ENCODE results near the gene MYO9B. TPM values are rescaled to one million over a fixed set of nuclear protein-coding genes. Genes with fewer than 3 reads are reported as not detected.

MYO9B gene
- total and polyA plus RNA-seq, 2 of the 13 experiments (the other 11 are each of a cell fraction or from before 2014, with no cell fraction given): 18.0 to 18.3 TPM

DNA sequence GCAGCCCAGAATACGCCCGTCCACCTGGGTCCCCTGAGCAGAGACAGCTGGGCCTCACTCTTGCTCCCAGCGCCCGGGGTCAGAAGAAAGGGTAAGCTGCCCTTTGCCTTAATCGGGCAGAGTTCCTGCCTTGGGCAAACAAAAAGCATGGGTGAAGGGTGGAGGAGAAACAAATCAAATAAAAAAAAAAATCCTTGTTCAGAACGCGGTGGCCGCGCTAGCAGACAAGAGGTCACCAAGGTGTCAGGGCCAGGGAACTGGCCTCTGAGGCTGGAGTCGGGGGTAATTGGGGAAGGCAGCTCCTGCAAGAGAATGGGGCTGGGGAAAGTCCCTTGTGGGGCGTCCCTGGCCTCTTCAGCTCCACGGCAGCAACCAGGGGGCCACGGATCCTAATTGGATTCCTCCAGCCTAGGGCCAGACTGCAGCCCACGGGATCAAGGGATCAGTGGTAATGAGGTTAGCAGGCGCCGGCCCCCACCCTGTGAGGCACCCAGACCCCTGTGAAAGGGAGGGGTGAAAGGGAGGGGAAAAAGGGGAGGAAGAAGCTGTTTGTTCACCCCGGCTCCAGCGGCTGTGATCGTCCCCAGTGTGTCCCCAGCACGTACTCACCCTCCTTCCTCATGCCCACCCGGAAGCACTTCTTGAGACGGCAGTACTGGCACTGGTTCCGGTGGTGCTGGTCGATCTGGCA, 164.6 kb downstream of the MYO9B start (continued):
- TF ChIP-seq, protein P1, sequence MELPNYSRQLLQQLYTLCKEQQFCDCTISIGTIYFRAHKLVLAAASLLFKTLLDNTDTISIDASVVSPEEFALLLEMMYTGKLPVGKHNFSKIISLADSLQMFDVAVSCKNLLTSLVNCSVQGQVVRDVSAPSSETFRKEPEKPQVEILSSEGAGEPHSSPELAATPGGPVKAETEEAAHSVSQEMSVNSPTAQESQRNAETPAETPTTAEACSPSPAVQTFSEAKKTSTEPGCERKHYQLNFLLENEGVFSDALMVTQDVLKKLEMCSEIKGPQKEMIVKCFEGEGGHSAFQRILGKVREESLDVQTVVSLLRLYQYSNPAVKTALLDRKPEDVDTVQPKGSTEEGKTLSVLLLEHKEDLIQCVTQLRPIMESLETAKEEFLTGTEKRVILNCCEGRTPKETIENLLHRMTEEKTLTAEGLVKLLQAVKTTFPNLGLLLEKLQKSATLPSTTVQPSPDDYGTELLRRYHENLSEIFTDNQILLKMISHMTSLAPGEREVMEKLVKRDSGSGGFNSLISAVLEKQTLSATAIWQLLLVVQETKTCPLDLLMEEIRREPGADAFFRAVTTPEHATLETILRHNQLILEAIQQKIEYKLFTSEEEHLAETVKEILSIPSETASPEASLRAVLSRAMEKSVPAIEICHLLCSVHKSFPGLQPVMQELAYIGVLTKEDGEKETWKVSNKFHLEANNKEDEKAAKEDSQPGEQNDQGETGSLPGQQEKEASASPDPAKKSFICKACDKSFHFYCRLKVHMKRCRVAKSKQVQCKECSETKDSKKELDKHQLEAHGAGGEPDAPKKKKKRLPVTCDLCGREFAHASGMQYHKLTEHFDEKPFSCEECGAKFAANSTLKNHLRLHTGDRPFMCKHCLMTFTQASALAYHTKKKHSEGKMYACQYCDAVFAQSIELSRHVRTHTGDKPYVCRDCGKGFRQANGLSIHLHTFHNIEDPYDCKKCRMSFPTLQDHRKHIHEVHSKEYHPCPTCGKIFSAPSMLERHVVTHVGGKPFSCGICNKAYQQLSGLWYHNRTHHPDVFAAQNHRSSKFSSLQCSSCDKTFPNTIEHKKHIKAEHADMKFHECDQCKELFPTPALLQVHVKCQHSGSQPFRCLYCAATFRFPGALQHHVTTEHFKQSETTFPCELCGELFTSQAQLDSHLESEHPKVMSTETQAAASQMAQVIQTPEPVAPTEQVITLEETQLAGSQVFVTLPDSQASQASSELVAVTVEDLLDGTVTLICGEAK (IDR thresholded peaks at IDR 0.05): no peak
- TF ChIP-seq, protein P1 (CRISPR knock-in tag; IDR thresholded peaks at IDR 0.05): peak; percentile 59
- TF ChIP-seq PPARG (CRISPR knock-in tag; conservative IDR thresholded peaks at IDR 0.05) (peak; percentile 88), ZNF251 (CRISPR knock-in tag; IDR thresholded peaks at IDR 0.05) (no peak), ZKSCAN8 (CRISPR knock-in tag; IDR thresholded peaks at IDR 0.05; ENCODE audit: borderline replicate concordance) (peak; percentile 70; the same call in 1 of the 2 replicates), TCF7 (IDR thresholded peaks at IDR 0.05; ENCODE audit: low read depth) (peak; percentile 29), HNRNPLL (IDR thresholded peaks at IDR 0.05; ENCODE audit: low read depth, low read length, poor library complexity, severe bottlenecking) (peak; percentile 35), YEATS4 (CRISPR knock-in tag; IDR thresholded peaks at IDR 0.05; ENCODE audit: borderline replicate concordance) (0 out of 2 replicates have a peak, but pooled peaks have one; percentile 15), SOX5 (CRISPR knock-in tag; IDR thresholded peaks at IDR 0.05; ENCODE audit: borderline replicate concordance) (peak; percentile 37; the same call in 1 of the 2 replicates), GABPB1 (CRISPR knock-in tag; IDR thresholded peaks at IDR 0.05) (peak; percentile 80), ZNF629 (CRISPR knock-in tag; conservative IDR thresholded peaks at IDR 0.05) (0 out of 2 replicates have a peak, but pooled peaks have one; percentile 40)
- TF ChIP-seq, protein P2, sequence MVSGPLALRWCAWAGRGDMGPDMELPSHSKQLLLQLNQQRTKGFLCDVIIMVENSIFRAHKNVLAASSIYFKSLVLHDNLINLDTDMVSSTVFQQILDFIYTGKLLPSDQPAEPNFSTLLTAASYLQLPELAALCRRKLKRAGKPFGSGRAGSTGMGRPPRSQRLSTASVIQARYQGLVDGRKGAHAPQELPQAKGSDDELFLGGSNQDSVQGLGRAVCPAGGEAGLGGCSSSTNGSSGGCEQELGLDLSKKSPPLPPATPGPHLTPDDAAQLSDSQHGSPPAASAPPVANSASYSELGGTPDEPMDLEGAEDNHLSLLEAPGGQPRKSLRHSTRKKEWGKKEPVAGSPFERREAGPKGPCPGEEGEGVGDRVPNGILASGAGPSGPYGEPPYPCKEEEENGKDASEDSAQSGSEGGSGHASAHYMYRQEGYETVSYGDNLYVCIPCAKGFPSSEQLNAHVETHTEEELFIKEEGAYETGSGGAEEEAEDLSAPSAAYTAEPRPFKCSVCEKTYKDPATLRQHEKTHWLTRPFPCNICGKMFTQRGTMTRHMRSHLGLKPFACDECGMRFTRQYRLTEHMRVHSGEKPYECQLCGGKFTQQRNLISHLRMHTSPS (CRISPR knock-in tag; IDR thresholded peaks at IDR 0.05; ENCODE audit: low read depth): peak; percentile 14
- TF ChIP-seq, protein P3, sequence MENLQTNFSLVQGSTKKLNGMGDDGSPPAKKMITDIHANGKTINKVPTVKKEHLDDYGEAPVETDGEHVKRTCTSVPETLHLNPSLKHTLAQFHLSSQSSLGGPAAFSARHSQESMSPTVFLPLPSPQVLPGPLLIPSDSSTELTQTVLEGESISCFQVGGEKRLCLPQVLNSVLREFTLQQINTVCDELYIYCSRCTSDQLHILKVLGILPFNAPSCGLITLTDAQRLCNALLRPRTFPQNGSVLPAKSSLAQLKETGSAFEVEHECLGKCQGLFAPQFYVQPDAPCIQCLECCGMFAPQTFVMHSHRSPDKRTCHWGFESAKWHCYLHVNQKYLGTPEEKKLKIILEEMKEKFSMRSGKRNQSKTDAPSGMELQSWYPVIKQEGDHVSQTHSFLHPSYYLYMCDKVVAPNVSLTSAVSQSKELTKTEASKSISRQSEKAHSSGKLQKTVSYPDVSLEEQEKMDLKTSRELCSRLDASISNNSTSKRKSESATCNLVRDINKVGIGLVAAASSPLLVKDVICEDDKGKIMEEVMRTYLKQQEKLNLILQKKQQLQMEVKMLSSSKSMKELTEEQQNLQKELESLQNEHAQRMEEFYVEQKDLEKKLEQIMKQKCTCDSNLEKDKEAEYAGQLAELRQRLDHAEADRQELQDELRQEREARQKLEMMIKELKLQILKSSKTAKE (CRISPR knock-in tag; IDR thresholded peaks at IDR 0.05; ENCODE audit: borderline replicate concordance): peak; percentile 74; the same call in 1 of the 2 replicates
- TF ChIP-seq, protein P4, sequence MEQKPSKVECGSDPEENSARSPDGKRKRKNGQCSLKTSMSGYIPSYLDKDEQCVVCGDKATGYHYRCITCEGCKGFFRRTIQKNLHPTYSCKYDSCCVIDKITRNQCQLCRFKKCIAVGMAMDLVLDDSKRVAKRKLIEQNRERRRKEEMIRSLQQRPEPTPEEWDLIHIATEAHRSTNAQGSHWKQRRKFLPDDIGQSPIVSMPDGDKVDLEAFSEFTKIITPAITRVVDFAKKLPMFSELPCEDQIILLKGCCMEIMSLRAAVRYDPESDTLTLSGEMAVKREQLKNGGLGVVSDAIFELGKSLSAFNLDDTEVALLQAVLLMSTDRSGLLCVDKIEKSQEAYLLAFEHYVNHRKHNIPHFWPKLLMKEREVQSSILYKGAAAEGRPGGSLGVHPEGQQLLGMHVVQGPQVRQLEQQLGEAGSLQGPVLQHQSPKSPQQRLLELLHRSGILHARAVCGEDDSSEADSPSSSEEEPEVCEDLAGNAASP (CRISPR knock-in tag; IDR thresholded peaks at IDR 0.05; ENCODE audit: borderline replicate concordance): peak; percentile 52; the same call in 1 of the 2 replicates
